SKM-1 (cell line): ENCODE measurements around the gene CTNNBL1.

Experiments used
- DNase-seq: peaks from one replicate; lab custom pipeline; 2025; ENCODE audit not compliant: unreplicated experiment; lab: John Stamatoyannopoulos, UW

The CTNNBL1 gene

DNA sequence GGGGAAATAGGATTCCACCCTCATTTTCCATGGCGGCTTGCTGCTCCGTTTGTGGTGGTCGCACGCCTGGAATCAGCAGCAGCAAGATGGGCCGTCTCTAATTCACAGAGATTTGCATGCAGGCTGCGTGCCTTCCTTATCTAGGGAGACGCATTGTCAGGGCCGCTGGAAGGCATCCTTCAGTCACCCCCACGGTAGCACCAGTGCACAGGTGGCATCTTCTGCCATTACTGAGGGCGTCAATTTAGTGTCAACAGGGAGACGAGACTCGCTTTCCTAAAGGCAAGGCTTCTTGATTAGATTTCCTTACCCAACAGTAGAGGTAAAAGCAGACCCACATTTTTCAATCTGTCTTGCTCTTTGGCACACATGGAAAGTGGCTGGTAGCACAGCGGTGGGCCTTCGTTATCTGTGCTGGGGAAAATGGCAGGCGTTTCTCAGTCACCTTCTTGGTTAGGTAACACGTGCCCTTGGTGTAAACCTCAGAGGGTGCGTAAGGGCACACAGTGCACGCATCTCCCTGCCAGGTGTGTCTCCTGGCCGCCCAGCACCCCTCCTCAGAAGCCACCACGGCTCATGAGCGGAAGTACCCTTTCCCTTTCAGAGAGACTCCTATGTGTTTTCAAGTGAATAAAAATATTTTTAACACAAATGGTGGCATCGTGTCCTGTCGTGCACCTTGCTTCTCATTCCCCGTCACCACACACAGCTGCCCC is 181.8 kb downstream of the CTNNBL1 start:
- no peak for DNase-seq

DNA sequence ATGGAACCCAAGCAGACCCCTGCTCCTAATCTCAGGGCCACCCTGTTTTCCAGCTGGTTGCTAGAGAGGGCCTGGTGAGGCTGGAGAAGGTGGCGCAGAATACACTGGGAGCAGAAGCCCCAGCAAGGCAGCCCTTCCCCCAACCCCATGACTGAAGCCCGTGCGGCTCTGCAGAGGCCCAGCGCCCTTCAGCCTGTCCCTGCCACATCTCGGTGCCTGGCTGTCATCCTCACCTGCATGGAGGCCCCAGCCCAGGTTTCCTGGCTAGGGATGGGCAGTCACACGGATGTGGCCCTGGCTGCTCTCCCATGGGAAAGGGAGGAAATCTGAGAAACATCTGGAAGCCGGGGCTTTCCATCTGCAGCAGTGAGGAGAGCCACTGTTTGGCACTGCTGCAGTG is 183.0 kb downstream of the CTNNBL1 start:
- DNase-seq, result no peak

- DNase-seq, result no peak
Measured at GRCh38 chr20:37877832-37878772, 184.3 kb downstream of the CTNNBL1 start.

DNA sequence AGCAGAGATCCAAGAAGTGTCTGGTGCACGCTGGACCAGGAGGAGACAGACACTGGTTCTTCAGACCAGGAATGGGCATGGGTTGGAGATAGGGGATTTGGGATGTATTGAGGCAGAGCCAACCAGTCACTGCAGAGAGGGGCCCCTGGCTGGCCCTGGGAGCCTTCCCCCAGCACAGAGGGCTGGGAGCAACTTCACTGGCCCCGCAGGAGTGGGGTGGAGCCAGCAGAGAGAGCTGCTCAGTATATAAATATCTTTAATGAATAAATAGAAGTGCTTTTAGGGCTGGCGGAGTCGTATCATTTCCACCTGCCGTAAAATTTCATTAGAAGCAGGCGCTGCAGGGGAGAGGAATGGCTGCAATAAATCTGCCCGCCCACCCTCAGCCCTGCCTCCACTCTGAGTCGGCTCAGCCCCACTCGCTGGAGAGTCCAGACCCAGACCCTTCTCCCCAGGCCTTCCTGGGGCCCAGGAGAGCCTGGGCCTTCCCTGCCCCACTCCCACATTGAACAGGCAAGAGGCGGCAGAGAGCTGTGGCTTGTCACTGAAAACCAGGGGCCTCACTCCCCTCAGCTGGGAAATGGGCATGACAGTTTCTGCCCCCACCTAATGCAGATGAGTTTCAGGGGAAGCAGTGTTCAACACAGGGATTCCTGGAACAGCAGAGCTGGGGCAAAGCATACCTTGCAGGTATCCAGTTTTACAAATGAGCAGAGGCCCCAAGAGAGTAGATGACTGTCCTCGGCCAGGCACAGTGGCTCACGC is 185.2 kb downstream of the CTNNBL1 start:
- no peak for DNase-seq

DNA sequence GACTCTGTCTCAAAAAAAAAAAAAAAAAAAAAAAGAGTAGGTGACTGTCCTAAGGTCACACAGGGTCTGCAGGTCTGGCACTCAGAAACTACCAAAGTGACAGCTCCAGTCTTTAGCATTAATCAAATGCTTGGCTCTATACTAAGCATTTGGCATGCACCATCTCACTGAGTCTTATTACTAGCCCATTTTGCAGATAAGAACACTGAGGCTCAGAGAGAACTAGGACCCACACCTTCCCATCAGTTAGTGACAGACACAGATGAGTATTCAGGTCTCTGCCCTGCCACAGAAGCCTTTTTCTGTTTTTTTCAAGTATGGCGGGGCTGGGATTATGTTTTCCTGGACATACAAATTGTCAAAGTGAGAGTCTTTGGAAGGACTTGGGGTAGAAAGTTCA is 186.0 kb downstream of the CTNNBL1 start:
- no peak for DNase-seq

- DNase-seq, result no peak
Measured at GRCh38 chr20:37880726-37881591, 187.1 kb downstream of the CTNNBL1 start.

GRCh38 chr20:37881601-37882343 is 187.9 kb downstream of the CTNNBL1 start:
- no peak for DNase-seq

DNA sequence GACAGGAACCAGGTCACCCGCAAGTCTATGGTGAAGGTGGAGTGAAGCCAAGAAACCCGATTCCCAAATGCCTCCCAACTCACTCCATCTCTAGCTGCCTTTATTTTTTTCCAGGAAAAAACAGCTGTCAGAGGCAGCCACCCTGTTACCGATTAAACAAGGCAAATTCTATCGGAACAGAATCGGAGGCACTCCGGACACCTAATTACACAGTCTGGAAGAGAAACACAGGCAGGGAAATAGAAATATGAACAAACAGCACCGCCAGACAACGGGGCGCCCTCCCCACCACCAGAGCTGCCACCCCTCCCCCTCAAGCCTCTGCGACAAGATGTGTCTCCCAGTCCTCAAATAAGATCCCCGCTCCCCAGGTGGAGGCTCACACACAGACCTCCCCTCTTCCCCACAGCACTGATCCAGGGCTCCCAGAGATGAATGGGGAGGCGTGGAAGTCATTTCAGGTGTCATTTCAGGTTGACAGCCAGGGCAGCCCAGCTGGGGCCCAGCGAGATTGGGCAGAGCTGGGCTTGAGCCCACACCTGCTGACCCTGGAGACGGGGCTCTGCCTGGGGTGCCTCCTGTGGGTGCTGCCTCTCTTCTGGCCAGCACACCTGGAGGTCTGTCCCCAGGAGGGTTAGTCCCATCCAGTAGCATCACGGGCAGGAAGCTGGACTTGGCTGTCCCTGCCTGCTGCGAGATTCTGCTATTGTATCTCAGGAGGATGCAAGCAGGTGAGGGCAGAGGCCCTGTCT is 189.3 kb downstream of the CTNNBL1 start:
- no peak for DNase-seq

DNA sequence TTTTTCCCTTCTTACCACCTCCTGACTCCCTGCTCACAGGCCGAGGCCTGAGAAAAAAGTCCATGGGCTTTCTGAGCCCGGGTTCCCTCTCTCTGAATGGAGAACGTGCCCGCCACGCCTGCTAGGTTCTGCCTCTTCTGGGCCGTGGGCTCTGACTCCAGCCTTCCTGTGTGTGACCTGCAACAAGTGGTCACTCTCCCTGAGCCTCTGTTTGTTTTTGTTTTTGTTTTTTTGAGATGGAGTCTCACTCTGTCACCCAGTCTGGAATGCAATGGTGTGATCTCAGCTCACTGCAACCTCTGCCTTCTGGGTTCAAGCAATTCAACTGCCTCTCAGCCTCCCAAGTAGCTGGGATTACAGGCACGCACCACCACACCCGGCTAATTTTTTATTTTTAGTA is 191.2 kb downstream of the CTNNBL1 start:
- no peak for DNase-seq

GRCh38 chr20:37885593-37886503 is 192.0 kb downstream of the CTNNBL1 start:
- DNase-seq, result no peak

- no peak for DNase-seq
Measured at GRCh38 chr20:37886851-37887297, 193.0 kb downstream of the CTNNBL1 start.

DNA sequence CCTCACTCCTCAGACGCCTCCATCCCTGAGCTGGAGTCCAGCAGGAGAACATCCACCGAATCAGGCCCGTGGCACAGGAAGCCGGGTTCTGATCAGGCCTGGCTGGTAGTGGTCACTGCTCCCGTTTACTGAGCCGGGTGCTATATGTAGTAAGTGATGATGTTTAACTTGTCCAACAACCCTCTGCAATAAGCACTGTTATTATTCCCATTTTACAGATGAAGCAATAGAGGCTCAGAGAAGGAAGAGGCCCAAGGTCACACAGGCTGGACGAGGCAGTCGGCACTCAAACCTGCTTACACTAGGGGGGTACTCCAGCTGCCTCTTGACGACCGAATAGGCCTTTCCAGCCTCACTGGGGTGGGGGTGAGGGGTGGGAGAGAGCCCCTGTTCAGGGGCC is 194.8 kb downstream of the CTNNBL1 start:
- no peak for DNase-seq

DNA sequence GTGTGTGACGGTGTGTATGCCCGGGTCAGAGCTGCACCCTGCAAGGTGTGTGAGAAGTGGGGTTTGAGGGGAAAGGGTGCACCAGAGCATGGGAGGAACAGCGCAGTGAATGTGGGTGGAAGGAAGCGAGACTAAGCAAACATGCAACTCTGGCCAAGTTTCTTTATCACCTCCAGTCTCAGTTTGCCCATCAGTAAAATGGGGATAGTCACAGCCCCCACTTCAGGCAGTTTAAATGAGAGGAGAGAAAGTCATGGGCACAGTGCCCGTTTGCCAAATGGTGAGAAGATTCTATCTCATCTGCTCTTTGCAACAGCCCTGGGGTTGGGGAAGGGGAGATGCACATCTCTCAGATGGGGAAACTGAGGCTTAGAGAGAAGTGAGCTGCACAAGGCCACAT is 196.3 kb downstream of the CTNNBL1 start:
- no peak for DNase-seq

DNA sequence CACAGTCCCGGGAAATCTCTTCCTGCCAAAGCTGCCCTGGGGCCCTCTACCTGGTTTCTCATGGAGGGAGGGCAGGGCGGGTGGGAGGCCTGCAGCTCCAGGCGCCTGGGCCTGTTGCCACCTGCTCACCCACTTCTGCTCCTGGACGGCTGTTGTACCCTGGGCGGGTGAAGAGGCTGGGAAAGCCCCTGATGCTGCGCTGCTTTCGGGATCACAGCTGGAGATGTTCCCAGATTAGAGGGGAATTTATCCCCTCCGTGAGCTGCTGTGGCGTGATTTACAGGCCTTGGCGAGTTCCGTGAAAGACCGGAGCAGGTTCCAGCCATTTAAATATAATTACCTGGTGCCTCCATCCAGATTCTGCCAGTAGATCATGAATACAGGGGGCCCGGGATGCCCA is 196.8 kb downstream of the CTNNBL1 start:
- no peak for DNase-seq

DNA sequence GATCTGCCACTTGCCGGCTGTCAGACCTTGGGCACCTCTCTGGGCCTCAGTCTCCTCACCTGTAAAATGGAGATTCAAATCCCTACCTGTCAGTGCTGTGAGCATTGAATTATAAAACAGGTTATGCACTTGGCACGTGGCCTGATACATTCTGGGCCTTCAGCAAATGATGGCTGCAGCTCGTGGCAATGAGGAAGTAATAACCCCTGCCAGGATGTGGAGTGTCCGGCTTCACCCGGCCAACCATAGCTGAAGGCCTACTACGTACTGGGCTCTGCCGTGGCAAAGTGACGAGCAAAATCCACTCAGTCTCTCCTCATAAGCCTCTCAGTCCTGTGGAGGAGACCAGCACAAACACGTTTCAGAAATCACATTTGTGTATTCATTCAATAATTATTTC is 198.2 kb downstream of the CTNNBL1 start:
- no peak for DNase-seq

GRCh38 chr20:37893566-37894241 is 199.9 kb downstream of the CTNNBL1 start:
- DNase-seq, result no peak

DNA sequence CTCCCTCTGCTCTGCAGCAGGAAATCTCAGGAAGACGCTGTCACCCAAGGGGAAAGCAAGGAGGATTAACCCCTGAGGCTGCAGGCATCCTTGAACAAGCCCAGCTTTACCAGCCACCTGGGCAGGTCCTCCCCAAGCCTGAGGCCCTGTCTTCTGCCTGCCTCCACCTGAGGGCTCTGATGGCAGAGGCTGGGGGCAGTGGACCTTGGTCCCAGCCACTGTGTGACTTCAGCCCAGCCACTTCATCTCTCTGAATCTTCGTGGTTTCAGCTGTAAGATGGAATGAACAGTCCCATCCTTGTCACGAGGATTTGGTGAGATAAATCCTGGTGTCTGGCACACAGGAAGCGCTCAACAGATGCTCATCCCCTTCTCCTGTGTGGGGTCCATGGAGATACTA is 200.6 kb downstream of the CTNNBL1 start:
- DNase-seq, result no peak

GRCh38 chr20:37895166-37895565 is 201.3 kb downstream of the CTNNBL1 start:
- no peak for DNase-seq
